Calu3 (cell line): ENCODE measurements around the gene QRFPR. TPM values are rescaled to one million over a fixed set of nuclear protein-coding genes. Genes with fewer than 3 reads are reported as not detected.

ENCODE experiments used
- BruUV-seq: library from RNA; stranded (reverse); fragments of 400-500 nt; replicated peaks from 2 replicates; lab custom pipeline; 2021; lab: Mats Ljungman, UMichigan
- CTCF ChIA-PET: fragments of 300-600 bp; sonication (Branson Sonifier 250); formaldehyde crosslinking; loops from one replicate; lab custom pipeline; 2022; ENCODE audit warnings: antibody characterized with exemption; lab: Charles Lee
- DNase-seq: peaks from one replicate; pipeline ENCODE4 v3.0.0; 2022
- H3K27ac Mint-ChIP-seq: one replicate; pipeline ENCODE4 v1.8.0; 2022; ENCODE audit warnings: mixed read lengths; ENCODE audit not compliant: unreplicated experiment
- H3K27me3 Mint-ChIP-seq: one replicate; pipeline ENCODE4 v1.8.0; 2022; ENCODE audit warnings: mixed read lengths; ENCODE audit not compliant: unreplicated experiment
- H3K36me3 Mint-ChIP-seq: one replicate; pipeline ENCODE4 v1.8.0; 2022; ENCODE audit warnings: mild to moderate bottlenecking, moderate library complexity, mixed read lengths; ENCODE audit not compliant: insufficient read depth, unreplicated experiment
- H3K4me1 Mint-ChIP-seq: one replicate; pipeline ENCODE4 v1.8.0; 2022; ENCODE audit warnings: mild to moderate bottlenecking, low read depth, mixed read lengths; ENCODE audit not compliant: unreplicated experiment
- H3K4me3 Mint-ChIP-seq: one replicate; pipeline ENCODE4 v1.8.0; 2022; ENCODE audit warnings: mild to moderate bottlenecking, low read depth, moderate library complexity, mixed read lengths; ENCODE audit not compliant: unreplicated experiment
- H3K9me3 Mint-ChIP-seq: one replicate; pipeline ENCODE4 v1.8.0; 2022; ENCODE audit warnings: low read depth, mixed read lengths; ENCODE audit not compliant: unreplicated experiment
- intact Hi-C: fragments of 100-400 bp; cut with micrococcal nuclease; formaldehyde crosslinking; loops from one replicate; pipeline ENCODE4 v1.10.0; 2022; ENCODE audit not compliant: unreplicated experiment
- total RNA-seq: library from RNA; stranded (reverse); gene quantifications from 2 replicates; pipeline ENCODE4 v1.2.3, GENCODE V29; 2022
- TF ChIP-seq, protein P1 (sequence below): fragments of 200-600 bp; IDR thresholded peaks from one replicate; pipeline ENCODE4 v1.8.0; 2022; ENCODE audit warnings: antibody characterized with exemption; ENCODE audit not compliant: unreplicated experiment

The QRFPR gene
- total RNA-seq, 1 experiment from 2014 or later, result 1.0 TPM

DNA sequence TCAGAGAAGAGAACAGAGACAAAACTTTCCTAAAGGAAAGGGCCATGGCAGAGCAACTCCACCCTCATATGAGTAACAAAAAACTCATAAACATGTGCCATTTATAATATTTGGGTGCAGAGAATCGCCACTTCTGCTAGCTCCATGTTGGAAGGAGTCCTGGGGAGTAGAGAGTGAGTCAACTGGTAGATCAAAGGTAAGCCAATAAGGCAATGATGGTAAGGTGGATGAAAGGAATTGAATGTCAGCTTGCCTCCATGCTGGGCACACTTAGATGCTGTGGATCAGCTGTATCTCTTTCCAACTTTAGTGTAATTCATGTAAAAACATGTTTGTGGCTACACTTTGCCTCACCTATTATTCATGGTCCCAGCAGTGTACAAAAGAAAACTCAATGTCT is 4.7 kb downstream of the QRFPR start:
- peaks cover 11% of the 10 kb centered on the region for H3K36me3 Mint-ChIP-seq
- peaks cover 32% of the 10 kb centered on the region for H3K4me1 Mint-ChIP-seq
- no peak overlapping the region for H3K27ac Mint-ChIP-seq
- no peak for DNase-seq
- no peaks in the 10 kb centered on the region for H3K9me3 Mint-ChIP-seq
- BruUV-seq, result no TSS peak
- H3K4me3 Mint-ChIP-seq, result no peak overlapping the region
- H3K27me3 Mint-ChIP-seq, result no peaks in the 10 kb centered on the region
- CTCF ChIA-PET, result no interaction called here
- TF ChIP-seq, protein P1, sequence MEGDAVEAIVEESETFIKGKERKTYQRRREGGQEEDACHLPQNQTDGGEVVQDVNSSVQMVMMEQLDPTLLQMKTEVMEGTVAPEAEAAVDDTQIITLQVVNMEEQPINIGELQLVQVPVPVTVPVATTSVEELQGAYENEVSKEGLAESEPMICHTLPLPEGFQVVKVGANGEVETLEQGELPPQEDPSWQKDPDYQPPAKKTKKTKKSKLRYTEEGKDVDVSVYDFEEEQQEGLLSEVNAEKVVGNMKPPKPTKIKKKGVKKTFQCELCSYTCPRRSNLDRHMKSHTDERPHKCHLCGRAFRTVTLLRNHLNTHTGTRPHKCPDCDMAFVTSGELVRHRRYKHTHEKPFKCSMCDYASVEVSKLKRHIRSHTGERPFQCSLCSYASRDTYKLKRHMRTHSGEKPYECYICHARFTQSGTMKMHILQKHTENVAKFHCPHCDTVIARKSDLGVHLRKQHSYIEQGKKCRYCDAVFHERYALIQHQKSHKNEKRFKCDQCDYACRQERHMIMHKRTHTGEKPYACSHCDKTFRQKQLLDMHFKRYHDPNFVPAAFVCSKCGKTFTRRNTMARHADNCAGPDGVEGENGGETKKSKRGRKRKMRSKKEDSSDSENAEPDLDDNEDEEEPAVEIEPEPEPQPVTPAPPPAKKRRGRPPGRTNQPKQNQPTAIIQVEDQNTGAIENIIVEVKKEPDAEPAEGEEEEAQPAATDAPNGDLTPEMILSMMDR, result no peak
- intact Hi-C loops, result no loop called here

- no TSS peak for BruUV-seq
- no peak for DNase-seq
- intact Hi-C loops, result no loop called here
- TF ChIP-seq, protein P1, result no peak
- CTCF ChIA-PET, result no interaction called here
- Mint-ChIP-seq H3K9me3 (no peaks in the 10 kb centered on the region), H3K27ac (peak overlapping the region; percentile 1), H3K27me3 (no peaks in the 10 kb centered on the region), H3K4me1 (peaks cover 31% of the 10 kb centered on the region), H3K36me3 (peaks cover 10% of the 10 kb centered on the region), H3K4me3 (no peak overlapping the region)
Measured at GRCh38 chr4:121375262-121375661, 5.6 kb downstream of the QRFPR start.

DNA sequence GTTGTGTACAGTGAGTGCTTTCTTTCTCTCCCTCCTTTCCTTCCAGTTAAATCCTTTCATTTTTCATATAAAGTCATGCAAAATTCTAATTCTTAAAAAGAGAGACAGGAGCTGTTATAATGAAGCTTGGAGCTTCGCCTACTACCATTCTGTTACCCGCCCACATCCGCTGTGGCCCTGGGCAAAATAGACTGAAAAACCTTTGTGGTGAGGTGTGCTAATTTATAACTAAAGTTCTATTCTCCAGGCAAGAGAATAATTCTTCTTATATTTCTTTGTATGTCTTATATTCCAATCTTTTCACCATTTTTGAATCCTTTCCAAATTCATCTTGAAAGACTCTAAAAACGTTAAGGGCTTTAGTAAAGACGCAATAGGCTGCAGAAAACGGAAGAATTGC is 7.0 kb downstream of the QRFPR start:
- CTCF ChIA-PET, result no interaction called here
- H3K27me3 Mint-ChIP-seq, result no peaks in the 10 kb centered on the region
- BruUV-seq, result no TSS peak
- H3K4me3 Mint-ChIP-seq, result no peak overlapping the region
- no peak overlapping the region for H3K27ac Mint-ChIP-seq
- DNase-seq, result no peak
- H3K36me3 Mint-ChIP-seq, result peaks cover 5% of the 10 kb centered on the region
- TF ChIP-seq, protein P1, result no peak
- intact Hi-C loops, result no loop called here
- H3K9me3 Mint-ChIP-seq, result no peaks in the 10 kb centered on the region
- peaks cover 23% of the 10 kb centered on the region for H3K4me1 Mint-ChIP-seq

- peak; percentile 55 for DNase-seq
- intact Hi-C loops, result loop anchor here (1.0 to 2.0 kb wide), 4 partner anchors 50 to 366 kb away; no protein-coding TSS in a partner anchor
- Mint-ChIP-seq H3K27me3 (no peaks in the 10 kb centered on the region), H3K4me1 (peaks cover 11% of the 10 kb centered on the region), H3K36me3 (peaks cover 5% of the 10 kb centered on the region), H3K27ac (no peak overlapping the region), H3K4me3 (no peak overlapping the region), H3K9me3 (no peaks in the 10 kb centered on the region)
- BruUV-seq, result no TSS peak
- TF ChIP-seq, protein P1, result peak; percentile 23
- CTCF ChIA-PET, result interaction anchor here (1.1 to 1.5 kb wide), 5 partner anchors 51 to 366 kb away, joined by 3 to 11 read pairs (median 7); no protein-coding TSS in a partner anchor
Measured at GRCh38 chr4:121370729-121371325, 10.0 kb downstream of the QRFPR start.
